SK-N-SH (cell line): ENCODE measurements around the gene MAPKAP1.

ENCODE experiments used
- EP300 ChIP-seq, 2 experiments: IDR thresholded peaks; 2 replicates each; pipeline versions ENCODE4 v1.4.0 to v1.6.1; 2012; ENCODE audit warnings: borderline replicate concordance in 1 of 2, low read depth in 1 of 2, low read length in 1 of 2
- FOSL2 ChIP-seq: IDR thresholded peaks from 2 replicates; pipeline ENCODE4 v1.4.0; 2012; ENCODE audit warnings: low read depth, mild to moderate bottlenecking, moderate library complexity, borderline replicate concordance
- GABPA ChIP-seq: IDR thresholded peaks from 2 replicates; pipeline ENCODE4 v1.4.0; 2012; ENCODE audit warnings: low read depth, mild to moderate bottlenecking
- GATA2 ChIP-seq: sonication (generic); formaldehyde crosslinking; IDR thresholded peaks from 2 replicates; pipeline ENCODE4 v1.5.0; 2020; ENCODE audit warnings: mild to moderate bottlenecking, missing genetic modification reagents
- JUND ChIP-seq: IDR thresholded peaks from 2 replicates; pipeline ENCODE4 v1.4.0; 2012
- MXI1 ChIP-seq: IDR thresholded peaks from 2 replicates; pipeline ENCODE4 v1.6.1; 2012; ENCODE audit warnings: mild to moderate bottlenecking, low read depth, low read length, improper control_type of control experiment
- RAD21 ChIP-seq: IDR thresholded peaks from 2 replicates; pipeline ENCODE4 v1.6.1; 2012; ENCODE audit warnings: mild to moderate bottlenecking, low read length
- RFX5 ChIP-seq: IDR thresholded peaks from 2 replicates; pipeline ENCODE4 v1.6.1; 2012; ENCODE audit warnings: mild to moderate bottlenecking, improper control_type of control experiment, low read length
- TEAD4 ChIP-seq: IDR thresholded peaks from 2 replicates; pipeline ENCODE4 v1.4.0; 2012; ENCODE audit warnings: mild to moderate bottlenecking, borderline replicate concordance; ENCODE audit not compliant: insufficient read depth
- TF ChIP-seq, protein P1 (sequence below): fragments of 200-600 bp; sonication (generic); IDR thresholded peaks from 2 replicates; pipeline ENCODE4 v1.6.1; 2017; ENCODE audit warnings: antibody characterized with exemption, mild to moderate bottlenecking, moderate library complexity

- TF ChIP-seq, protein P1, sequence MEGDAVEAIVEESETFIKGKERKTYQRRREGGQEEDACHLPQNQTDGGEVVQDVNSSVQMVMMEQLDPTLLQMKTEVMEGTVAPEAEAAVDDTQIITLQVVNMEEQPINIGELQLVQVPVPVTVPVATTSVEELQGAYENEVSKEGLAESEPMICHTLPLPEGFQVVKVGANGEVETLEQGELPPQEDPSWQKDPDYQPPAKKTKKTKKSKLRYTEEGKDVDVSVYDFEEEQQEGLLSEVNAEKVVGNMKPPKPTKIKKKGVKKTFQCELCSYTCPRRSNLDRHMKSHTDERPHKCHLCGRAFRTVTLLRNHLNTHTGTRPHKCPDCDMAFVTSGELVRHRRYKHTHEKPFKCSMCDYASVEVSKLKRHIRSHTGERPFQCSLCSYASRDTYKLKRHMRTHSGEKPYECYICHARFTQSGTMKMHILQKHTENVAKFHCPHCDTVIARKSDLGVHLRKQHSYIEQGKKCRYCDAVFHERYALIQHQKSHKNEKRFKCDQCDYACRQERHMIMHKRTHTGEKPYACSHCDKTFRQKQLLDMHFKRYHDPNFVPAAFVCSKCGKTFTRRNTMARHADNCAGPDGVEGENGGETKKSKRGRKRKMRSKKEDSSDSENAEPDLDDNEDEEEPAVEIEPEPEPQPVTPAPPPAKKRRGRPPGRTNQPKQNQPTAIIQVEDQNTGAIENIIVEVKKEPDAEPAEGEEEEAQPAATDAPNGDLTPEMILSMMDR = no peak
- TF ChIP-seq FOSL2 (no peak), TEAD4 (no peak), EP300 (IDR thresholded peaks at IDR 0.05; ENCODE audit: borderline replicate concordance in 1 of 2, low read depth in 1 of 2, low read length in 1 of 2) (peak in 1 of 2 experiments; percentile 5; a peak in 1 of 4 replicates), GABPA (no peak), GATA2 (CRISPR knock-in tag) (no peak), RFX5 (no peak), MXI1 (no peak), RAD21 (no peak), JUND (no peak)
Measured at GRCh38 chr9:125746774-125747052, 39.7 kb upstream of the MAPKAP1 start.
